ENCODE data around the gene SPTBN4.

Gene SPTBN4

DNA sequence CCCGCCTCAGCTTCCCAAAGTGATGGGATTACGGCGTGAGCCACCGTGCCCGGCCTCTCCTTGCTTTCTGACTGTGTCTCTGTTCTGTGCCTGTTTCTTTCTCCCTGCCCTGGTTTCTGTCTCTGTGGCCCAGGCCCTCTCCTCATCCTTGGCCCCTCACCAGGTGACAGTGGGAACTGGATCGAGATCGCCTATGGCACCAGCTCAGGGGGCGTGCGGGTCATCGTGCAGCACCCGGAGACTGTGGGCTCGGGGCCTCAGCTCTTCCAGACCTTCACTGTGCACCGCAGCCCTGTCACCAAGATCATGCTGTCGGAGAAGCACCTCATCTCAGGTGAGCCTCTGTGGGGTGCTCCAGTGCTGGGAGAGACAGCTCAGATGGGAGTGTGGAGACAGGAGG, 119.8 kb downstream of the SPTBN4 start:
- no peak overlapping the region for H3K4me2 ChIP-seq (ENCODE audit: low read depth, low read length)
- H3K27ac ChIP-seq (ENCODE audit: low read length): no peak overlapping the region
- H3K79me2 ChIP-seq (ENCODE audit: low read length): no peaks in the 10 kb centered on the region
- no peak for DNase-seq
- H3K9me2 ChIP-seq (replicated peaks; ENCODE audit: insufficient read depth, low read length): no peaks in the 10 kb centered on the region
- no peak overlapping the region for H2AFZ ChIP-seq (ENCODE audit: low read length)
- no peaks in the 10 kb centered on the region for H3K27me3 ChIP-seq (replicated peaks; ENCODE audit: insufficient read depth, low read length)
- H3K36me3 ChIP-seq (replicated peaks; ENCODE audit: insufficient read depth, low read length): no peaks in the 10 kb centered on the region
- H3K4me1 ChIP-seq (ENCODE audit: low read length): no peaks in the 10 kb centered on the region; the same call in 1 of the 2 replicates
- no peak overlapping the region for H3K4me3 ChIP-seq (ENCODE audit: low read length)
- no peaks in the 10 kb centered on the region for H4K20me1 ChIP-seq (ENCODE audit: insufficient read depth, low read length)
- H3K9me3 ChIP-seq (replicated peaks; ENCODE audit: insufficient read depth, low read length): no peaks in the 10 kb centered on the region
- H3K9ac ChIP-seq (ENCODE audit: low read length): no peak overlapping the region
- H3F3A ChIP-seq (ENCODE audit: insufficient read depth, low read length): no peaks in the 10 kb centered on the region
- TF ChIP-seq, protein P1, sequence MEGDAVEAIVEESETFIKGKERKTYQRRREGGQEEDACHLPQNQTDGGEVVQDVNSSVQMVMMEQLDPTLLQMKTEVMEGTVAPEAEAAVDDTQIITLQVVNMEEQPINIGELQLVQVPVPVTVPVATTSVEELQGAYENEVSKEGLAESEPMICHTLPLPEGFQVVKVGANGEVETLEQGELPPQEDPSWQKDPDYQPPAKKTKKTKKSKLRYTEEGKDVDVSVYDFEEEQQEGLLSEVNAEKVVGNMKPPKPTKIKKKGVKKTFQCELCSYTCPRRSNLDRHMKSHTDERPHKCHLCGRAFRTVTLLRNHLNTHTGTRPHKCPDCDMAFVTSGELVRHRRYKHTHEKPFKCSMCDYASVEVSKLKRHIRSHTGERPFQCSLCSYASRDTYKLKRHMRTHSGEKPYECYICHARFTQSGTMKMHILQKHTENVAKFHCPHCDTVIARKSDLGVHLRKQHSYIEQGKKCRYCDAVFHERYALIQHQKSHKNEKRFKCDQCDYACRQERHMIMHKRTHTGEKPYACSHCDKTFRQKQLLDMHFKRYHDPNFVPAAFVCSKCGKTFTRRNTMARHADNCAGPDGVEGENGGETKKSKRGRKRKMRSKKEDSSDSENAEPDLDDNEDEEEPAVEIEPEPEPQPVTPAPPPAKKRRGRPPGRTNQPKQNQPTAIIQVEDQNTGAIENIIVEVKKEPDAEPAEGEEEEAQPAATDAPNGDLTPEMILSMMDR (IDR thresholded peaks at IDR 0.05; ENCODE audit: low read length): no peak
- no peak for TF ChIP-seq EZH2phosphoT487 (IDR thresholded peaks at IDR 0.05; ENCODE audit: low read length)

DNA sequence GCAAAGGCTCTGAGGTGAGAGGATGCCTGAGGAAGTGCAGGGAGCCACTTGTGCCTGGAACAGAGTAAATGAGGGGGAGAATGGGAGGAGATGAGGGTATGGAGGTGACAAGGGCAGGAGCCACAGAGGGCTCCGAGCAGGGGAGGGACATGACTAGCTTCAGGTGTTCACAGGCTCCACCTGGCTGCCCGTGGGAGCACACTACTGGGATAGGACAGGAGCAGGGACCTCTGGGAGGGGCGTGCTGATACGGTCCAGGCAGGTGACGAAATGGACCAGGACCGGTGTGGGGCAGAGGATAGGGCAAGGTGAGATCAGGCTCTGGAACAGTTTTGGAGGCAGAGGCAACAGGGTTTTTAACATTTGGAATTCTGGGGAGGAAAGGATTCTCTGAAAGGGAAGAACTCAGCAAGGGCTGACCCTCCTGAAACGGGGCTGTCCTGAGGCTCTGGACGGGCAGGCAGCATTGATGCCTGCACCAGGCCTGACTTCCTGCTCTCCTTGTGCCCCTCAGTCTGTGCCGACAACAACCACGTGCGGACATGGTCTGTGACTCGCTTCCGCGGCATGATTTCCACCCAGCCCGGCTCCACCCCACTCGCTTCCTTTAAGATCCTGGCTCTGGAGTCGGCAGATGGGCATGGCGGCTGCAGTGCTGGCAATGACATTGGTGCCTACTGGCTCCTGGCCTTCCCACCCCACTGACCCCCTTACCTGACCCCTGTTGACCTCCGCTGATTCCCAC, 121.5 kb downstream of the SPTBN4 start:
- Histone ChIP-seq H3K79me2 (ENCODE audit: low read length) (no peaks in the 10 kb centered on the region), H2AFZ (ENCODE audit: low read length) (no peak overlapping the region), H3F3A (ENCODE audit: insufficient read depth, low read length) (no peaks in the 10 kb centered on the region), H4K20me1 (ENCODE audit: insufficient read depth, low read length) (no peaks in the 10 kb centered on the region), H3K9me2 (replicated peaks; ENCODE audit: insufficient read depth, low read length) (no peaks in the 10 kb centered on the region), H3K27me3 (replicated peaks; ENCODE audit: insufficient read depth, low read length) (no peaks in the 10 kb centered on the region), H3K4me1 (ENCODE audit: low read length) (no peaks in the 10 kb centered on the region; the same call in 1 of the 2 replicates), H3K27ac (ENCODE audit: low read length) (no peak overlapping the region), H3K4me2 (ENCODE audit: low read depth, low read length) (no peak overlapping the region), H3K4me3 (ENCODE audit: low read length) (no peak overlapping the region), H3K36me3 (replicated peaks; ENCODE audit: insufficient read depth, low read length) (no peaks in the 10 kb centered on the region), H3K9ac (ENCODE audit: low read length) (no peak overlapping the region), H3K9me3 (replicated peaks; ENCODE audit: insufficient read depth, low read length) (no peaks in the 10 kb centered on the region)
- no peak for DNase-seq
- TF ChIP-seq, protein P1 (IDR thresholded peaks at IDR 0.05; ENCODE audit: low read length): no peak
- no peak for TF ChIP-seq EZH2phosphoT487 (IDR thresholded peaks at IDR 0.05; ENCODE audit: low read length)
- TF ChIP-seq EZH2 (optimal IDR thresholded peaks at IDR 0.05; ENCODE audit: low read depth, low read length): no peak

DNA sequence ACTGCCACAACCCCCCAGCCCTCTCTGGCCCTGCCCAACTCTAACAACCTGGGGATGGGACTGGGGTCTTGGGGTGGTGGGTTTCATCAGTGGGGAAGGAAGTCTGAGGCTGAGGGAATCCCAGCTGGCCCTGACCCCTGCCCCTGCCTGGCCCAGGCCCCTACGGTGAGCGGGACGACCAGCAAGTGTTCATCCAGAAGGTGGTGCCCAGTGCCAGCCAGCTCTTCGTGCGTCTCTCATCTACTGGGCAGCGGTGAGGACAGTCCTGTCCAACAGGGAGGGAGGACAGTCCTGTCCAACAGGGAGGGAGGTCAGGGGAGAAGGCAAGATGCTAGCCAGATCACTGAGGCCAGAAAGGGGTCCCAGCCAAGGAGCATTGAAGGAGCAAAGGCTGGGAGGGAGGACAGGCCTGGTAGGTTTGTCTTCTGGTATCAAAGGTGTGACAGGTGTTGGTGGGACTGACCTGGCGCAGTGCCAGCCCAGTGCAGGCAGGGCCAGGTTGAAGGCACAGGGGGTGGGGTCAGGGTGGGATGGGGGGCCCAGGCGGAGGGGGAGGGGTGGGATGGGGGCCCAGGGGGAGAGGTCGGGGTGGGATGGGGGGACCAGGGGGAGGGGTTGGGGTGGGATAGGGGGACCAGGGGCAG, 122.2 kb downstream of the SPTBN4 start:
- DNase-seq: no peak
- H3K9me2 ChIP-seq (replicated peaks; ENCODE audit: insufficient read depth, low read length): no peaks in the 10 kb centered on the region
- no peak overlapping the region for H2AFZ ChIP-seq (ENCODE audit: low read length)
- no peak overlapping the region for H3K4me3 ChIP-seq (ENCODE audit: low read length)
- H4K20me1 ChIP-seq (ENCODE audit: insufficient read depth, low read length): no peaks in the 10 kb centered on the region
- no peaks in the 10 kb centered on the region for H3K9me3 ChIP-seq (replicated peaks; ENCODE audit: insufficient read depth, low read length)
- H3K27ac ChIP-seq (ENCODE audit: low read length): no peak overlapping the region
- TF ChIP-seq, protein P1 (IDR thresholded peaks at IDR 0.05; ENCODE audit: low read length): no peak
- TF ChIP-seq EZH2phosphoT487 (IDR thresholded peaks at IDR 0.05; ENCODE audit: low read length): no peak
- no peak for TF ChIP-seq EZH2 (optimal IDR thresholded peaks at IDR 0.05; ENCODE audit: low read depth, low read length)
- no peaks in the 10 kb centered on the region for H3K36me3 ChIP-seq (replicated peaks; ENCODE audit: insufficient read depth, low read length)
- H3K4me2 ChIP-seq (ENCODE audit: low read depth, low read length): no peak overlapping the region
- no peak overlapping the region for H3K9ac ChIP-seq (ENCODE audit: low read length)
- no peaks in the 10 kb centered on the region; the same call in 1 of the 2 replicates for H3K4me1 ChIP-seq (ENCODE audit: low read length)
- no peaks in the 10 kb centered on the region; the same call in 1 of the 2 replicates for H3K27me3 ChIP-seq (replicated peaks; ENCODE audit: insufficient read depth, low read length)
- H3F3A ChIP-seq (ENCODE audit: insufficient read depth, low read length): no peaks in the 10 kb centered on the region
- no peaks in the 10 kb centered on the region for H3K79me2 ChIP-seq (ENCODE audit: low read length)

All from MM.1S (cell line).